Esophagus muscularis mucosa (tissue), 4 donors: ENCODE data around the gene PPP2R3B.

Experiments
- CTCF ChIP-seq, 3 experiments: fragments of 200-600 bp in 2 of 3; fragments of 450-650 bp in 1 of 3; sonication (generic) in 2 of 3; IDR thresholded peaks; one replicate each; pipeline ENCODE4 v1.5.1; 2017 to 2019; ENCODE audit warnings: antibody characterized with exemption in 3 of 3, mild to moderate bottlenecking in 2 of 3, moderate library complexity in 1 of 3
- EP300 ChIP-seq: sonication (generic); formaldehyde crosslinking; IDR thresholded peaks from one replicate; pipeline ENCODE4 v1.6.1; 2017; ENCODE audit warnings: antibody characterized with exemption
- POLR2AphosphoS5 ChIP-seq, 2 donors: sonication (generic); formaldehyde crosslinking; IDR thresholded peaks; one replicate each; pipeline ENCODE4 v1.6.1; 2017; ENCODE audit warnings: antibody characterized with exemption in 2 of 2

- TF ChIP-seq CTCF (IDR thresholded peaks at IDR 0.05) (no peak), POLR2AphosphoS5 (IDR thresholded peaks at IDR 0.05) (no peak), EP300 (no peak)
These were observed 83.7 kb downstream of the PPP2R3B start for GRCh38 chrX:302975-303374.
